PC-3 (cell line): Measurements from ENCODE around the gene HEXA. TPM values are rescaled to one million over a fixed set of nuclear protein-coding genes. Genes with fewer than 3 reads are reported as not detected.

ENCODE experiments used
- ATAC-seq: fragments of 200-7000 bp; cut with Tn5 transposase; 2 replicates; pipeline ENCODE4 v1.9.1; 2020; ENCODE audit warnings: mild to moderate bottlenecking, moderate library complexity
- BruUV-seq: library from RNA; stranded (reverse); fragments of 400-500 nt; replicated peaks from 2 replicates; lab custom pipeline; 2021; lab: Mats Ljungman, UMichigan
- CTCF ChIA-PET: fragments of 300-600 bp; sonication (Branson Sonifier 250); formaldehyde crosslinking; loops from one replicate; lab custom pipeline; 2022; ENCODE audit warnings: antibody characterized with exemption; lab: Charles Lee
- POLR2A ChIA-PET: fragments of 300-600 bp; sonication (Branson Sonifier 250); formaldehyde crosslinking; loops from one replicate; lab custom pipeline; 2022; ENCODE audit warnings: antibody characterized with exemption; ENCODE audit not compliant: unreplicated experiment; lab: Charles Lee
- DNase-seq: peaks from one replicate; pipeline ENCODE4 v3.0.0-alpha.2; 2015
- H2AFZ ChIP-seq: fragments of 300-600 bp; sonication (generic); 2 replicates; pipeline ENCODE4 v1.6.0; 2016; ENCODE audit warnings: antibody characterized with exemption, low read length
- H3F3A ChIP-seq: fragments of 300-600 bp; sonication (generic); one replicate; pipeline ENCODE4 v1.6.0; 2017; ENCODE audit warnings: antibody characterized with exemption, low read length, control low read depth, mild to moderate bottlenecking; ENCODE audit not compliant: unreplicated experiment
- H3K27ac ChIP-seq: fragments of 300-600 bp; sonication (generic); 2 replicates; pipeline ENCODE4 v1.5.1; 2016; ENCODE audit warnings: mild to moderate bottlenecking, low read length
- H3K27me3 ChIP-seq: fragments of 300-600 bp; sonication (generic); 2 replicates; pipeline ENCODE4 v1.6.1; 2016; ENCODE audit warnings: low read length, mixed read lengths
- H3K36me3 ChIP-seq: fragments of 300-600 bp; sonication (generic); 2 replicates; pipeline ENCODE4 v1.6.1; 2016; ENCODE audit warnings: low read depth, mixed run types, low read length, mixed read lengths
- H3K4me1 ChIP-seq: fragments of 300-600 bp; sonication (generic); 2 replicates; pipeline ENCODE4 v1.5.1; 2016; ENCODE audit warnings: low read length; ENCODE audit not compliant: insufficient read depth
- H3K4me2 ChIP-seq: fragments of 300-600 bp; sonication (generic); 2 replicates; pipeline ENCODE4 v1.6.0; 2016; ENCODE audit warnings: low read length
- H3K4me3 ChIP-seq: fragments of 300-600 bp; sonication (generic); 2 replicates; pipeline ENCODE4 v1.5.1; 2016; ENCODE audit warnings: mild to moderate bottlenecking, low read length, mixed read lengths
- H3K79me2 ChIP-seq: fragments of 300-600 bp; sonication (generic); 2 replicates; pipeline ENCODE4 v1.6.1; 2017; ENCODE audit warnings: low read length, mixed read lengths
- H3K9ac ChIP-seq: fragments of 300-600 bp; sonication (generic); 2 replicates; pipeline ENCODE4 v1.6.0; 2016; ENCODE audit warnings: mild to moderate bottlenecking, low read length
- H3K9me2 ChIP-seq: fragments of 300-600 bp; sonication (generic); replicated peaks from 2 replicates; pipeline ENCODE4 v1.6.1; 2016; ENCODE audit warnings: mixed run types, low read length, mixed read lengths
- H3K9me3 ChIP-seq: fragments of 300-600 bp; sonication (generic); 2 replicates; pipeline ENCODE4 v1.6.1; 2016; ENCODE audit warnings: low read length, mixed read lengths
- H4K20me1 ChIP-seq: fragments of 300-600 bp; sonication (generic); 2 replicates; pipeline ENCODE4 v1.6.1; 2016; ENCODE audit warnings: low read length, mixed read lengths
- EZH2 ChIP-seq: fragments of 300-600 bp; sonication (generic); IDR thresholded peaks from one replicate; pipeline ENCODE4 v1.6.1; 2017; ENCODE audit warnings: antibody characterized with exemption, mild to moderate bottlenecking, low read length; ENCODE audit not compliant: unreplicated experiment
- EZH2phosphoT487 ChIP-seq: fragments of 300-600 bp; sonication (generic); IDR thresholded peaks from 2 replicates; pipeline ENCODE4 v1.6.1; 2018; ENCODE audit warnings: mild to moderate bottlenecking, antibody characterized with exemption, low read length, borderline replicate concordance
- intact Hi-C: fragments of 100-400 bp; cut with micrococcal nuclease; formaldehyde crosslinking; loops from 2 replicates; pipeline ENCODE4 v1.9.0; 2023
- total RNA-seq: library from RNA; depleted of rRNA; stranded (reverse); fragments of >200 nt; gene quantifications from 2 replicates; pipeline ENCODE4 v1.2.3, GENCODE V29; 2014
- TF ChIP-seq, protein P1 (sequence below): fragments of 300-600 bp; sonication (generic); conservative IDR thresholded peaks from 2 replicates; pipeline ENCODE4 v1.5.1; 2017; ENCODE audit warnings: antibody characterized with exemption, low read depth, mild to moderate bottlenecking, low read length

HEXA gene
- total RNA-seq, 1 experiment from 2014 or later = not detected

DNA sequence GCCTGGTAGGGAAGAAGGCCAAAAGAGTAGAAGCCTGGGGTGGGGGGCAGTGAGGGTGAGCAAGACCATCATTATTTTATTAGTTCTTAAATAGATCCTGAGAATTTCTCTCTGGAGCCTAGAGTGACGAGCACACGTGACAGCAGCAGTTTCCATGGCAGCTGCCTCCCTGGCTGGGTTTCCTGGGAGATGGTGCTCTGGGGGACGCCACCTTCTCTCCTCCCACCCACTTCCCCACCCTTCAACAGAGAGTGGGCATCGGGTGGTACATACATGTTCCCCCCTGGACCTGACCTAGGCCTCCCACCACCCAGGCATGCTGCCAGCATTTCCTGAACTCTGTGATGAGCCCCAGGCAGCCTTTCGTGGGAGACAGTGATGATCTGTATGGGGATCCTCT, 68.8 kb downstream of the HEXA start:
- H3F3A ChIP-seq = no peaks in the 10 kb centered on the region
- ChIA-PET POLR2A (no interaction called here), CTCF (no interaction called here)
- TF ChIP-seq EZH2phosphoT487 (no peak), EZH2 (no peak)
- TF ChIP-seq, protein P1, sequence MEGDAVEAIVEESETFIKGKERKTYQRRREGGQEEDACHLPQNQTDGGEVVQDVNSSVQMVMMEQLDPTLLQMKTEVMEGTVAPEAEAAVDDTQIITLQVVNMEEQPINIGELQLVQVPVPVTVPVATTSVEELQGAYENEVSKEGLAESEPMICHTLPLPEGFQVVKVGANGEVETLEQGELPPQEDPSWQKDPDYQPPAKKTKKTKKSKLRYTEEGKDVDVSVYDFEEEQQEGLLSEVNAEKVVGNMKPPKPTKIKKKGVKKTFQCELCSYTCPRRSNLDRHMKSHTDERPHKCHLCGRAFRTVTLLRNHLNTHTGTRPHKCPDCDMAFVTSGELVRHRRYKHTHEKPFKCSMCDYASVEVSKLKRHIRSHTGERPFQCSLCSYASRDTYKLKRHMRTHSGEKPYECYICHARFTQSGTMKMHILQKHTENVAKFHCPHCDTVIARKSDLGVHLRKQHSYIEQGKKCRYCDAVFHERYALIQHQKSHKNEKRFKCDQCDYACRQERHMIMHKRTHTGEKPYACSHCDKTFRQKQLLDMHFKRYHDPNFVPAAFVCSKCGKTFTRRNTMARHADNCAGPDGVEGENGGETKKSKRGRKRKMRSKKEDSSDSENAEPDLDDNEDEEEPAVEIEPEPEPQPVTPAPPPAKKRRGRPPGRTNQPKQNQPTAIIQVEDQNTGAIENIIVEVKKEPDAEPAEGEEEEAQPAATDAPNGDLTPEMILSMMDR = no peak
- H3K4me2 ChIP-seq = no peak overlapping the region
- intact Hi-C loops = no loop called here
- DNase-seq (no peak), ATAC-seq (no peak)
- H3K27me3 ChIP-seq = no peaks in the 10 kb centered on the region
- no peak overlapping the region for H3K9ac ChIP-seq
- no peaks in the 10 kb centered on the region for H3K4me1 ChIP-seq
- no peak overlapping the region for H3K27ac ChIP-seq
- no TSS peak for BruUV-seq
- H3K4me3 ChIP-seq = no peak overlapping the region
- H3K9me3 ChIP-seq = no peaks in the 10 kb centered on the region
- H3K9me2 ChIP-seq = no peaks in the 10 kb centered on the region
- H3K36me3 ChIP-seq = no peaks in the 10 kb centered on the region
- H4K20me1 ChIP-seq = no peaks in the 10 kb centered on the region
- no peak overlapping the region for H2AFZ ChIP-seq
- H3K79me2 ChIP-seq = no peaks in the 10 kb centered on the region

DNA sequence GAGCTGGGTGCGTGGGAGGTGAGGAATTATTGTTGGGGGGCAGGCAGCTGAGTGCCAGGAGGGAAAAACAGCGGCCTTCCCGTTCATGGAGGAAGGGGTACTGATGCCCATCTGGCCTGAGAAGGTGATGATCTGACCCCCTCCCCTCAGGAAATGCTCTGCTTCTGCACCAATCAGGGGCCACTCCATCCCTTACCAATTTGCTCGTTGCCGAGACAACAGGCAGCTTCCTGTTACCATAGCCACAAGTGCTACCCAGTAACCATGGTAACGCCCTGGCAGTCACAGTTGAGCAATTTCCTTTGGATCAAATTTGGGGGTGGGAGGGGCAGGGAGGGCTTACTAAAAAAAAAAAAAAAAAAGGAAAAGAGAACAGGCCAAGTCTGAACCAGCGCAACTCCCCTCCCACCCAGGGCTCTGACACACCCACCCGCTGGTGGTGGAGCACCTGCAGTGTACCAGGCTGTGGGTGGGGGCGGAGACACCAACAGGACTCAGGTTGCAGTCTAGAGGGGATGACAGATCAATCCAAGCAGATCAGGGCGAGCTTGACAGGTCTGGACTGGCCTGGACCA, 69.5 kb downstream of the HEXA start:
- intact Hi-C loops = no loop called here
- no peak overlapping the region for H3K27ac ChIP-seq
- no peaks in the 10 kb centered on the region for H3K9me2 ChIP-seq
- no peaks in the 10 kb centered on the region for H3K4me1 ChIP-seq
- H3K4me2 ChIP-seq = no peak overlapping the region
- no peak overlapping the region for H3K4me3 ChIP-seq
- no peaks in the 10 kb centered on the region for H3K36me3 ChIP-seq
- ChIA-PET POLR2A (no interaction called here), CTCF (no interaction called here)
- H2AFZ ChIP-seq = no peak overlapping the region
- ATAC-seq (no peak), DNase-seq (no peak)
- H3K79me2 ChIP-seq = no peaks in the 10 kb centered on the region
- H3K9me3 ChIP-seq = no peaks in the 10 kb centered on the region
- no TSS peak for BruUV-seq
- no peak overlapping the region for H3K9ac ChIP-seq
- H4K20me1 ChIP-seq = no peaks in the 10 kb centered on the region
- H3F3A ChIP-seq = no peaks in the 10 kb centered on the region
- TF ChIP-seq EZH2phosphoT487 (no peak), EZH2 (no peak)
- TF ChIP-seq, protein P1 = no peak
- H3K27me3 ChIP-seq = no peaks in the 10 kb centered on the region

DNA sequence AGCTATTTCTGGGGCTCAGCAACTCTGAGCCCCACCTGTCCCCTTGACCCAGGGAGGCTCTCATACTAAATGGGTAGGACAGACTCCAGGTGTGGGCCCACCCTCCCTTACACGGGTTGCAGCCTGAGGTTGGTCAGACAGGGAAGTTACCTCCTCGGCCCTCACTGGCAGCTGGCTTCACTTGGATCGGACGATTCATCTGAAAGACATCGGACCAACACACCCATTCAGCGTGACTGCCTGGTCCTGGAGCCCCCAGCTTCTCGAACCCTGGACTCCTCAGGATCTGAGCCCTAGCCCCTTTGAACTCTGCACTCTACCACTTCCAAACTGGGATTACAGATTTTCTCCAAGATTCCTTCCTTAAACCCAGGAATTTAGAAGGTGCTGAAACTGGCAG, 71.2 kb downstream of the HEXA start:
- POLR2A ChIA-PET = no interaction called here
- Histone ChIP-seq H3F3A (no peaks in the 10 kb centered on the region), H3K4me1 (no peaks in the 10 kb centered on the region), H3K36me3 (no peaks in the 10 kb centered on the region), H3K9ac (no peak overlapping the region), H2AFZ (no peak overlapping the region), H3K9me2 (no peaks in the 10 kb centered on the region), H3K9me3 (no peaks in the 10 kb centered on the region), H3K27ac (no peak overlapping the region), H3K4me2 (no peak overlapping the region), H3K79me2 (no peaks in the 10 kb centered on the region), H4K20me1 (no peaks in the 10 kb centered on the region), H3K27me3 (no peaks in the 10 kb centered on the region), H3K4me3 (no peak overlapping the region)
- no TSS peak for BruUV-seq
- intact Hi-C loops = no loop called here
- ATAC-seq (no peak), DNase-seq (no peak)
- CTCF ChIA-PET = no interaction called here
- no peak for TF ChIP-seq EZH2
- TF ChIP-seq, protein P1 = no peak
- no peak for TF ChIP-seq EZH2phosphoT487
